ENCODE results near the gene CEP57.

Gene CEP57

GRCh38 chr11:95790123-95790932 is at the start of gene CEP57:
CEP57 (plus strand) TSS chr11:95790498; CDS start chr11:95790699, 201 bp downstream.
- peak; percentile 99 for DNase-seq (ENCODE audit: low spot score)

- no peak for DNase-seq (ENCODE audit: low spot score)
Observed at GRCh38 chr11:95750101-95750500, 40.2 kb upstream of the CEP57 start.

GRCh38 chr11:95751515-95751914 is 38.8 kb upstream of the CEP57 start:
- DNase-seq (ENCODE audit: low spot score): no peak

GRCh38 chr11:95760941-95761340 is 29.4 kb upstream of the CEP57 start:
- no peak for DNase-seq (ENCODE audit: low spot score)

- no peak for DNase-seq (ENCODE audit: low spot score)
Observed at GRCh38 chr11:95762534-95762933, 27.8 kb upstream of the CEP57 start.

- peak; percentile 73 for DNase-seq (ENCODE audit: low spot score)
Observed at GRCh38 chr11:95764267-95764898, 25.9 kb upstream of the CEP57 start.

- DNase-seq (ENCODE audit: low spot score): no peak
Observed at GRCh38 chr11:95766701-95767100, 23.6 kb upstream of the CEP57 start.

GRCh38 chr11:95767498-95767897 is 22.8 kb upstream of the CEP57 start:
- no peak for DNase-seq (ENCODE audit: low spot score)

GRCh38 chr11:95768521-95768920 is 21.8 kb upstream of the CEP57 start:
- DNase-seq (ENCODE audit: low spot score): no peak

GRCh38 chr11:95776859-95777258 is 13.4 kb upstream of the CEP57 start:
- DNase-seq (ENCODE audit: low spot score): no peak

GRCh38 chr11:95778699-95779098 is 11.6 kb upstream of the CEP57 start:
- no peak for DNase-seq (ENCODE audit: low spot score)

GRCh38 chr11:95780544-95780943 is 9.8 kb upstream of the CEP57 start:
- no peak for DNase-seq (ENCODE audit: low spot score)

- DNase-seq (ENCODE audit: low spot score): peak; percentile 47
Observed at GRCh38 chr11:95788921-95789505, 1.3 kb upstream of the CEP57 start.

- peak; percentile 99 for DNase-seq (ENCODE audit: low spot score)
Observed at GRCh38 chr11:95789506-95790122, 684 bp upstream of the CEP57 start, which contains the start of gene FAM76B. FAM76B (minus strand) TSS chr11:95789782; CDS start chr11:95789478, 304 bp downstream.

- DNase-seq (ENCODE audit: low spot score): peak; percentile 65
Observed at GRCh38 chr11:95790933-95791708, 823 bp downstream of the CEP57 start.

- no peak for DNase-seq (ENCODE audit: low spot score)
Observed at GRCh38 chr11:95791709-95792033, 1.4 kb downstream of the CEP57 start.

- DNase-seq (ENCODE audit: low spot score): no peak
Observed at GRCh38 chr11:95792200-95792599, 1.9 kb downstream of the CEP57 start.

GRCh38 chr11:95792700-95793099 is 2.4 kb downstream of the CEP57 start:
- DNase-seq (ENCODE audit: low spot score): no peak

GRCh38 chr11:95793116-95793515 is 2.8 kb downstream of the CEP57 start:
- DNase-seq (ENCODE audit: low spot score): no peak

- DNase-seq (ENCODE audit: low spot score): no peak
Observed at GRCh38 chr11:95794086-95794485, 3.8 kb downstream of the CEP57 start.

GRCh38 chr11:95795627-95796295 is 5.5 kb downstream of the CEP57 start:
- no peak for DNase-seq (ENCODE audit: low spot score)
